ENCODE measurements around the gene ZMAT3.
A peak's percentile ranks its signal among the peaks of the same experiment; 100 is the strongest.

ZMAT3 gene

DNA sequence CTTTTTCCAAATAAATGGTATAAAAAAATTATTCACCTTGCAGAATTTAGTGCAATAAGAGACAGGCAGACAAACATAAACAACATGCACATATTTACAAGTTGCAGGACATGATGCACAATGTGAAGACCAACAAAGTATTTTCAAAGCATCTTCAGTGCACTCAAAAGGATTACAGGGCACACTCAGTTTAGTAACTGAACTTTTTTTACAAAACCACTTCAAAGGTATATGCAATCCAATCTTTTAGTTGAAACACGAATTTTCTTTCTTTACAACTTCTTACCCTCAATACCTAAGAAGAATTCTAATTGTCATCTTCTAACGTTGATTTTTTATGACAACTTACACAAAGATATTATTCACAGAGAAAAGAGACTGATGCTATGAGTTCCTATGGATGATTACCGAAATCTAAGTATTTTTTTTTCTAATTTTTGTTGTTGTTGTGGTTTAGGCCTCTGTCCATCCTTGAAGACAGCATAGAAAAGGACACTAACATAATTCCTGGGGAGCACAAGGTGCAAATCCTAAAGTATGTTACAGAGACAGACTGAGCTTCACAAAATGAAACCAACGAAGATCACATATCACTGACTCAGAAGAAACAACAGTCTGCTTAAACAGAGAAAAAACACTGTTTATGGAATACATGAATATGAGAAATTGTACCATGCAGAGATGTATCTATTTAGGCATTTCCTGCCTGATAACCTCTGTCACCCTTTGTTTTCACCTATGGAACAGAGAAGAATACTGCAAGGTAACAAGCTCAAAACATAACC is 50.3 kb downstream of the ZMAT3 start:
- DNase-seq: no peak

DNA sequence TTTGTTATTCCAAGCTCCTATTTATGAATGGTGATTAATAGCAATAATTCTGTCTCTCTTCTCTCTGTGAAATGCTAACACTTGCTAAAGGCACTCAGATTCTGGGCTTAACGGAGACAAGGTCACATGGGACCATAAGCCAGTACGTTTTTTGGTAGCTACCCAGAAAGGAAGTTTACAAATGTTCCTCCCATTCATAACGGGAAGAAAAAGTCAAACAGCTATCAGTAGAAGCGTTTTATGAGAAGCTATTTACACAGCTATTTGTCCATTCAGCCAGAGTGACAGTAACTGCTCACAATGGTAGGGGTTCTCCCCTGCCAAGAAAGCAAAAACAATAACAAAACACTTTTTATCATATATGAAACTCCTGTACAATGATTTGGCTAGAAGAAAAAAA is 51.5 kb downstream of the ZMAT3 start:
- DNase-seq: no peak

DNA sequence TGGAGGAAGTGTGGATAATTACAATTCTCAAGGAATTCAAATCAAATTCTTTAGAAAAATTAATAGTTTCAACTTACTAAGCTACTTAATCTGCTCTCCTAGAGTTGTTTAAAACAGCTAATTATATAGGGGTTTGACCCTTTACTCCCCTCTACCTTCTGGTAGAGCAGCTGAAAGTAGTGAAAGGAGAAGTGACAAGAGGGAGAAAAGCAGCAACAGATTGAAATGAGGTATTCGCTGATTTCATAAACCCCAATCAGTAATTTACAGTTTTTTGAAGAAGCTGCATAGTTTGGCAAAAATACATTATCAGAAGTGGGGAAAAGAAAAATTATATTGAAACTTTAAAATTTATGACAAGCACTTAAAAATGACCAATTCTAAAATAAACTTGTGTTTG is 52.8 kb downstream of the ZMAT3 start:
- DNase-seq: no peak

DNA sequence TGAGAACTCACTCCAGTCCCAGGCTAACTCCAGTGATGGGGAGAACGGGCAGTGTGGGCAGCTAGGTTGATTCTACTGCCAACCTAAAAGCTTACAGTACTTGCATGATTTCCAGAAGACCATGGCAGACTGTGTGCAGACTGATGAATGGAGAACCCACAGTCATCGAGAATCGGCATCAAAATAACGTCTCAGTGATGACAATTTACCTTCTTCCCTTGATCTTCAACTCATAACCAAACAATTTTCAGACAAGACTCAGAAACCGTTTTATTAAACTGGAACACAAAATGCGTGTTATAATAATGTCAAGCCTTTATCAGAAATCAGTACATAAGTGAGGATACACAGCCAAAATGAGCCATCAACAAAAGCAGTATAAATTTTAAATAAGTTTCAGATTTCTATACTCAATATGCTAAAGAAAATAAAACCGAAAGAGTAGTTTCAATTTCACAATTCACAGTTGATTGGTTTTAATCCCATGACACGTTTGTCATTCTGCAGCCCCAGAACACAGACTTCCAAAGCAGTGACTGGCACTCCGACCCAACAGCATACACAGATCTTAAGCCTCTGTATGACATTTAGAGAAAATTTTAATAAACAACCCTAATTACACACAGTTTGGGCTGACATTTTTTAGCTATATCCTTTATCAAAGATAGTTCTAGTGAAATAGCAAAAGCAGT is 54.5 kb downstream of the ZMAT3 start:
- DNase-seq: peak in 1 of 2 donors; percentile 19

DNA sequence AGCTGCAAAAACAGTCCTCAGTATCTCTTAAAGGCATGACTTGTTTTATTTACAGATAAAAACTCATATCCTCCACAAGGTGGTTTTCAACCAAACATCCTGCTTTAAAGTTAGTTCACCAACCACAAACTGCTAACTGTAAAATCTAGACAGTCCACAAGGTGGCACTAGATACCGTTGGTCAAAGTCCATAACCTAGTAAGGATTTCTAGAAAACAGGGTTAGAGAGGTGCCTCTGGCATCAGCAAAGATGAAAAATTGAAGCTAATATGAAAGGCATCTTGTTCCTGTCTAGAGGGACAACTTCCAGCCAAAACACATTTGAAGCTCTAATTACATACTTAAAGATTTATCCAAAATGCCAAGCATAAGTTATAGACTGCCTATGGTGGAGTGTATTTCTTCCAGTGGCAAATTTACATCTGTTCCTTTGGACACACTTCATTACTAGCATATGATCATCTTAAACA is 56.0 kb downstream of the ZMAT3 start:
- DNase-seq: peak; percentile 68 to 88

DNA sequence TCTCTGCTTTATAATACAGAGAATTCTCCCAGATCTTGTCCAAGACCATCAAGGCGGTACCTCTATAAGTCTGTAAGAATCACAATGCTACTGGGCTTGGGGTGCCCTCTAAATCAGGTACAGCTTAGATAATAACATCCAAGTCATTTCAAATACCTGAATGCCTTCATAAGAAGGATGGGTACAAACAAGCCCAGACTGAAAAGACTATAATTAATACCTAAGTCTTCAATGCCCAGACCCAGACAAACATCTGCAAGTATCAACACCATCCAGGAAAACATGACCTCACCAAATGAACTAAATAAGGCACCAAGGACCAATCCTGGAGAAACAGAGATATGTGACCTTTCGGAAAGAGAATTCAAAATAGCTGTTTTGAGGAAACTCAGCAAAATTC is 65.9 kb downstream of the ZMAT3 start:
- DNase-seq: no peak

DNA sequence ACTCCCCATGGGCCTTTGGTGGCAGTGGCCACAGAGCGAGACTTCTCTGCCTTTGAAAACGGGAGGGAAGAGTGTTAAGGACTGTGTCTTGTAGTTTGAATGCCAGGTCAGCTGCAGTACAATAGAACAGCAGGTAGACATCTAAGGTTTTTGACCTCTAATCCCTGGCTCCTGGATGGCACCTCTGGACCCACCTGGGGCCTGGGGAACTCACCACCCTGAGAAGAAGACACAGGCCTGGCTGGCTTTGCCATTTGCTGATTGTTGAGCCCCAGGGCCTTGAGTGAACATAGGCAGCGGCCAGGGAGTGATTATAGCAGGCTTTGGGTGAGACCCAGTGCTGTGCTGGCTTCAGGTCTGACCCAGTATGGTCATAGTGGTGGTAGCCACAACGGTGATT is 66.4 kb downstream of the ZMAT3 start:
- DNase-seq: no peak

DNA sequence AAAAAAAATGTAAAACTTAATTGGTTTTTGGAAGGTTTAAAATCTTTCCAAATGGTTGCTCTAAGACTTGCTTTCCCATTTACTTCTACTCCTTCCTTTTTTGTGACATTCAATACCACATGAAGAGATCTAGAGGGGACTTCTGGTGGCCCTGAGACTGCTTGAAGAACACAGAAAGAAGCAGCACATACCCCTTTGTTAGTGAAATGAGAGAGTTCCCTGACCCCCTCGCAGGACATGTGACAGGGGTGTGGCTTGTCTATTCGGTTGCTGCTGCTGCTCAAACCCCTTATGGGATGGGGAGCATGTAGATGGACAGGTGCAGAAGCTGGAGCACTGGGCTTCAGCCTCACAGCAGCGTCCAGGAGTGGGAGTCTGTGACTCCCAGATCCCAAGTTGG is 71.0 kb downstream of the ZMAT3 start:
- DNase-seq: no peak

DNA sequence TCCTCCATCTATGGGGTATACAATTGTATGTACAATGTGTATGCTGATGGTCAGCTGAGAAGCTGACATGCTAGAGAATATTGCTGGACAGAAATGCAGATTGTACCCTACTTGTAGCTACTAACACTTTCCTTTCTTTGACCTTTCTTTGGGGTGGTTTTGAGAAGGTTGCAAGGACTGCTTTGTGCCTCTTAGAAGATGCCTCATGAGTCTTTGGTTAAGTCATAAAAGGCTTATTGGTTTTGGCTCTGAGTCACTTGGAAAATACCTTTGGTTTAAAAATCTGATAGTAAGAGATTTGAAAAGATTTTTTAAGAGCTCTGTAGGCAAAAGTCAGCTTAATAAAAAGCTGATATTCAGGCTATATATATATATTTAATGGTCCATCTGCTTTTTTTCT is 71.5 kb downstream of the ZMAT3 start:
- DNase-seq: no peak

DNA sequence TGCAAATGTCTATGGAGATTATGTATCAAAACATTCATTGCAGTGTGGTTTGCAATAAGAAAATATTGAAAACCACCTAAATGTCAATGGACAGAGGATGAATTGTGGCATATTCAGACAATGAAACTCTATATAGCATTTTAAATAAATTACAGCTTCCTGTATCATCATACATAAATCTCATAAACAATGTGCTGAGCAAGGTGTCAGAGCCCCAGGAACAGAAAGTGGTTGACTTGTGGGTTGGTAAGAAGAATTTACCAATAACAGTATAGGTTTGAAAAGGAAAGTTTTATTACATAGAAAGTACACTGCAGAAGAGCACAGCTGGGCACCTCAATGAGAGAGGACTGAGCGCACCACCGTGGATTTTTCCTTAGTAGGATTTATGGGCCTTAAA is 75.2 kb downstream of the ZMAT3 start:
- DNase-seq: no peak

DNA sequence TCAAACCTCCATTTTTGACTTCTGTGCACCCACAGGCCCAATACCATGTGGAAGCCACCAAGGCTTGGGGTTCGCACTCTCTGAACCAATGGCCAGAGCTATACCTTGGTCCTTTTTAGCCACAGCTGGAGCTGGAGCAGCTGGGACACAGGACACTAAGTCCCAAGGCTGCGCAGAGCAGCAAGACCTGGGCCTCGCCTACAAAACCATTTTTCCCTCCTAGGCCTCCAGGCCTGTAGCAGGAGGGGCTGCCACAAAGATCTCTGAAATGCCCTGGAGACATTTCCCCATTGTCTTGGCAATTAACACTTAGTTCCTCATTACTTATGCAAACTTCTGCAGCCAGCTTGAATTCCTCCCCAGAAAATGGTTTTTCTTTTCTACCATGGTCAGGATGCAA is 81.3 kb downstream of the ZMAT3 start:
- DNase-seq: no peak

DNA sequence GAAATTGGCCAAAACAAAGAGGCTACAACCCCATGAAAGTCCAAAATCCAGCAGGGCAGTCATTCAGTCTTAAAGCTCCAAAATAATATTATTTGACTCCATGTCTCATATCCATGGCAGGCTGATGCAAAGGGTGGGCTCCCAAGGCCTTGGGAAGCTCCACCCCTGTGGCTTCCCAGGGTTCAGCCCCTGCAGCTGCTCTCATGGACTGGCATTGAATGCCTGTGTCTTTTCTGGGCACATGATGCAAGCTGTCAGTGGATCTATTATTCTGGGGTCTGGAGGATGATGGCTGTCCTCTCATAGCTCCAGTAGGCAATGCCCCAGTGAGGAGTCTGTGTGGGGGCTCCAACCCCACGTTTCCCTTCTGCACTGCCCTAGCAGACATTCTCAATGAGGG is 81.8 kb downstream of the ZMAT3 start:
- no peak for DNase-seq

DNA sequence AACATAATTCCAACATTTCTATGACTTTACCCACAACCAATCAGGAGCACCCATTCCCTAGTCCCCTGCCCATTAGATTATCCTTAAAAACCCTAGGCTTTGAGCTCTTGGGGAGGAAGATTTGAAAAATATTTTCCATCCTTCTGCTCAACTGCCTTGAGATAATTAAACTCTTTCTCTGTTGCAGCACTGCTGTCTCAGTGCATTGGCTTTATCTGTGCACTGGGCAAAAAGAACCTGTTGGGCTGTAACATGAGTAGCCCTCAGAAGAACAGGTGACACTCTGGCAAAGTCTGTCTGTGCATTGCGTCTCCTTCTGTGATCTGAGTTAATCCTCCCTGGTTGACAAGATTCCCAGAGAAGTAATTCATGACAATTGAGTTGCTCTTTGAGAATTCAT is 83.9 kb downstream of the ZMAT3 start:
- no peak for DNase-seq

DNA sequence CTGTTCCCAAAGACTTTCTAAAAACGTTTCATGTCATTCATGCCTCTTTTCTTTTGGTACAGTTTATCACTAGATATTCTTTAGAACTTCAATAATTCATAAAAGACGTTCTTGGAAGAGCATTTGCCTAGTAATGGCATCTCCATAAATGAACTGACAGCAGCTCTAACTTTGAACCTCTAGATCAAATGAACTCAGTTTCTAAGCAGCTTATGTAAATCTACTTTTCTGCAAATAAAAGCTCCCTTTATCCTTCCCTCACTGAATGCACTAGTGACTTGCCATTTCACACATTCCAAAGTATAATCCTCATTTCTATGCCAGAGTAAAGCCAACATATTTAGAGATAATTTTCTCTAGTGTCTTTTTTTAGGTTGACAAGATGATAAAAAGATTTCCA is 85.2 kb downstream of the ZMAT3 start:
- DNase-seq: no peak

DNA sequence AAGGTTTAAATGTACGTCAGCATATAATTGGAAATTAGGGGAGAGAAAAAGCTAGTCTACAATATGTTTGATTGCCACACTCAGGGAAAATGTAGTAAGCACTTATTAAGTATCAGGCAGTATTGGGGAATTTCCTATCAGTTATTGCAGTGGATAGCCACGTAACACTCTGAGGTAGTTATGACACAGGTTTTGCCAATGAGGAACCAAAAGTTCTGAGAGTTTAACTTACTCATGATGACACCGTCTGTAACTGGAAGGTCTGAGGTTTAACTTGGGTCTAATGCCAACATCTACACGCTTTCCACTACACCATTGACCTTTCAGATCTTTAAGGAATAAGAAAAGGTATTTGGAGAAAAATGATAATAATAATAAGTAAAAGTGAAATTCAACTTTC is 89.5 kb downstream of the ZMAT3 start:
- DNase-seq: no peak

DNA sequence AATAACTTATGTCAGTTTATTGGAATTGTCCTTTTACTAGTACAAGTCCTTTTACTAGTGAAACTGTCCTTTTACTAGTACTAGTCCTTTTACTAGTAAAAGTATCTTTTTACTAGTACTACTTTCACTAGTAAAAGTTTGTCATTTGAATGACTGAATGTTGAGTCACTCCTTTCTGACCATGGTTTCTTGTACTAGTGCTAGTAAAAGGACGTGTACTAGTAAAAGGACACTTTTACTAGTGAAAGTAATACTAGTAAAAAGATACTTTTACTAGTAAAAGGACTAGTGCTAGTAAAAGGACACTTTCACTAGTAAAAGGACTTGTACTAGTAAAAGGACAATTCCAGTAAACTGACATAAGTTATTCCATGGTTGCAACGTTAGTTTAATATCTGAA is 96.3 kb downstream of the ZMAT3 start:
- DNase-seq: no peak

DNA sequence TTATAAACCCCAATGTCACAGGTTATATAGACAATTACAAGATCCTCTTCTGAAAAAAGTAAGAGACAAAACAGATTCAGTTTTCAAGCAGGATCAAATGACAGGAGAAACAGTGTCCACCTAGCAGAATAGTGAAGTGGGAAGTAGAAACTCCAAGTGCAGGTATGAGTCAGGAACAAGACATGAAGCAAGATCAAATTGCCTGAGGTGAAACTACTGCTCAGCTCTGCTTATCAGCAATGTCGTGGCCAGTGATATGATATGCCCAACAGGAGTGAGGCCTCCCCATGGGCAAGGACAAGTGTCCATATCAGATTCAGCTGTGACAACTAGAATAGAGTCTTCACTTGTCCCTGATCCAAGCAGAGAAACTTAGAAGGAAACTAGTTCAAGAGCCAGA is 100.0 kb downstream of the ZMAT3 start:
- DNase-seq: no peak

DNA sequence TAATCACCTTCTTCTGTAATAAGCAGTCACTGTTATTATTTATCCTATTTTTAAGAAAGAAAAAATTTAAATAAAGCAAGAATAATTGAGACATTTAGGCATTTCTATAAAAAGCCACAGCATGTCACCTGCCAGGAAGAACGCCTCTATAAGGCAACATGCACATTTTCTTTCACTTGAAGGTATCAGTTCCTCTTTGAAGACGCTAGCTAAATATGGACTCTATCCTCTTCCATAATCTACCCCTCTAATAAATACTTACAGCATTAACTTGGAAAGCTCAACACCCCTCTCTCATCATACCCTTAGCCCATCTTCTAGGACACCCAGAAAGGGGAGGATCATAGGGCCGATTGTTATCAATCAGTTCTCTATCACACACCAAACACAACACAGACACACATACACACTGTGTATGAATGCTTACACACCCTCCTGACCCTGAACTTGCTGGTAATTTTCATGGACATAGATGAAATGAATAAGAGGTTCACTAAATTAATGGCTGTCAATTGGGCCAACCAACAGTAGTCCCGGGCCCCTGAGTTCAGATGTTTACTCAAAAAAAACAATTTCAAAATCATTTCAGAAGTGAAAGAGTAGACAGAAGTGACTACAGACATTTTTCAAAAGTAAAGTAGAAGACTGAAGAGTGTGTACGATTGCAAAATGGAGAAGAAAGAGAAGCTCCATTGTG is 102.5 kb downstream of the ZMAT3 start:
- DNase-seq: no peak

Measured in CD4-positive, alpha-beta T cell treated with Interleukin-4 for 1 hour (primary cell).